GM18508 (cell line): ENCODE results near the gene ANTXR1.

Source experiments
- ATAC-seq: cut with Tn5 transposase; IDR thresholded peaks from one replicate; pipeline ENCODE4 v1.9.1; 2021; ENCODE audit warnings: moderate number of reproducible peaks; ENCODE audit not compliant: insufficient read depth, unreplicated experiment

ANTXR1 gene

DNA sequence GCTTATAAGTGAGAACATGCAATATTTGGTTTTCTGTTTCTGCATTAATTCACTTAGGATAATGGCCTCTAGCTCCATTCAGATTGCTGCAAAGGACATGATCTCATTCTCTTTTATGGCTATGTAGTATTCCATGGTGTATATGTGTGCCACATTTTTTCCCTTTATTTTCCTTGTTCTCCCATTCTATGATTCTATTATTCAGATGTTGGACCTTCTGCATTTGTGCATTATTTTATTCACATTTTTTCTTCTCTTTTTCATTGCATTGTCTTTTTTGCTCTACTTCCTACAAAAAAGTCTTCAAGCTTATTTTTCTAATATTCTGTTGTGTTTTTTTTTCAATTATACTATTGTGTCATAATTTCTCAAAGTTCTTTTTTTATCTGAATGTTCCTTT is 11.1 kb upstream of the ANTXR1 start:
- ATAC-seq, result no peak

DNA sequence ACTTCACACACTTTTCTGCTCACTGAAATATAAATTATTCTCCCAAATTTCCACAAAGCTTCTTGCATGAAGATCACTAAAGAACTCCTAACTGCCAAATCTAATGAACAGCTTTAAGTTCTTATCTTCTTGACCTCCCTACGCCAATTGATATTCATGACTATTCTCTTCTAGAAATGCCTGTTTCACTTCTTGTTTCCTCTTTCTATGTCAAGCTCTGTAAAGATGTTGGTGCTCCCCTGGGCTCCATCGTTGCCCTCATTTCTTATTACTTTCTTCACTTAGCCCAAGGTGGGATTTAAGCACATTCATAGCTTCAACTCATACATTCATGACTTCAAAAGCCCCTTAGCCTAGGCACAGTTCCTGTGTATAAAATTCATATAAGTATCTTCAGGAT is 9.2 kb upstream of the ANTXR1 start:
- ATAC-seq, result no peak

DNA sequence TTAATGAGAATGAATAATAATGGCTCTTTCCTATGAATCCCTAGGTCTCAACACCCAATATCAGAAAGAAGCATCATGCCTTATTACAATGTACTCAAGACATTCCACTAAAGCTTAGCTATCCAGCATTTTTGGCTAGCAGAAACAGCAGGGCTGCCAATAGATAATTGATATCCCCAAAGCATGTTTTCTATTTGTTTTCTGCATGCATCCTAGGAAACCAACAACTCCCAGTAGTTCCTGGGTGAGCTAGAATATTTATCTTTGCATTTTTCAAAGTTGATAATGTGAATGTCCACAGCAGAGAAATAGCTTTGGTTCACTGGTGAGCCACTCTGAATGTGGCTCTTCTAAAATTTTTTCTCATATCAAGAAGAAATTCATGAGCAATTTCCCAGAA is 5.8 kb upstream of the ANTXR1 start:
- no peak for ATAC-seq

DNA sequence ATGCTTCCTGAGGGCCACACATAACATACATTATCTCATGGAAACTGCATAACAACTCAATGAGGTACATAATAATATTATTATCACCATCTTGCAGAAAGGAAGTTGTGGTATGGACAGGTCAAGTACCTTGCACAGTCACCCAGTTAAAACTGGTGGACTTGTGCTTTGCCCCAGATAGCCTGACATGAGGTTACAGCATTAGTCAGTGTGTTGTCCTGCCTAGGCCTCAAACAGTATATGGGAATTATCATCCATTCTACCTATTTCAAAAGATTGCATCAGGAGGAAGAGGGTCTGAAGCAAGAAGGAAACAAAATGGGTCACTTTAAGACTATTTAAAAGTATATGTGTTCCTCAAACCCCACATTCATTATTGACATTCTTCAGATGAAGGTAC is 5.4 kb upstream of the ANTXR1 start:
- no peak for ATAC-seq

DNA sequence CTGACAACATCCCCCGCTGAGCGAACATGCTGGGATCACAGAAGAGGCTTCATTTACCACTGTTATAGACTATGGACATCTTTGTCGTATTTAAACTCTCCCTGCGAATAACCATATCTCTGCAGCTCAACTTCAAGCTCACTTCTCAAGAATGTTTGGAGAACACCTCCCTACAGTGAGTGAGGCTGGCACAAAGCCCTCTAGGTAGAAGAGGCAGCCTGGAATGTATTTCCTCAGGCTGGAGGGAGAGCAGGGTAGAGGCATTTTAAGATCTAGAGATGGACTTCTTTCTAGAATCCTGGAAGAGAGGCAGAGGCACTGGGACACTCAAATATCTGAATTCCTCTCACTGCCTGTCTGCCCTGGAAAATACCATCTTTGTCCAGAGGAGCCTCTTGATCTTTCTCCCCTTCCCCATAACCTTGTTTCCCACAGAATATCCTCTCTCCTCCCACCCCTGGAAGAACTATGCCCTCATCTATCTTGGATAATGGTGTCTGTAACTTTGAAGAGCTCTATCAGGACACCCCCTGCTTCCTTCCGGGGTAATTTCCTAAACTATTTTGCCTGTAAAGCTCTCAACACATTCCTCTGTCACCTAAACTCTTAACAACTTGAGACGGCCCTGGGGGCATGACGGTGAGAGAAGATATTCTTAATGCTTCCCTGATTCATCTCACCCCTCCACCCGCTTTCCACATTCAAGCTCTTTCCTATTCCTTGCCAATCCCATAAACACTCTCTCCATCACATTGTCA is 2.4 kb upstream of the ANTXR1 start:
- no peak for ATAC-seq

DNA sequence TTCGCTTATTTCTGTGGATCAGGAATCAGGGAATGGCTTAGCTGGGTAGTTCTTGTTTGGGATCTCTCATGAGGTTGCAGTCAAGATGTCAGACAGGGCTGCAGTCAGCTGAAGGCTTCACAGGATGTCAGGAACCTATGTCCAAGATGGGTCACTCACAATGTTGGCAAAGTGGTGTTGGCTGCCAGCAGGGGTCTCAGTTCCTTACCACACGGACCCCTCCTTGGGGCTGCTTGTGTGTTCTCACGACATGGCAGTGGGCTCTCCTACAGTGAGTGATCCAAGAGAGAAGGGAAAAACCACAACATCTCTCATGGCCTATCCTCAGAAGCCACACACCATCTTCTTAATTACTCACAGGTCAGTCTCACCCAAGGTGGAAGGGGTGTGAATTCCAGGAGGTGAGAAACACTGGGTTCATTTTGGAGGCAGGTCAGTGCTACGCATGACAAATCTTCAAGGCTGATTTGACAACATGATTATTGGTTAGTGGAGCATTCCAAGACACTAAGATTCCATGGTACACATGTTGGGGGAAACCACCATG is 1.3 kb upstream of the ANTXR1 start:
- no peak for ATAC-seq

DNA sequence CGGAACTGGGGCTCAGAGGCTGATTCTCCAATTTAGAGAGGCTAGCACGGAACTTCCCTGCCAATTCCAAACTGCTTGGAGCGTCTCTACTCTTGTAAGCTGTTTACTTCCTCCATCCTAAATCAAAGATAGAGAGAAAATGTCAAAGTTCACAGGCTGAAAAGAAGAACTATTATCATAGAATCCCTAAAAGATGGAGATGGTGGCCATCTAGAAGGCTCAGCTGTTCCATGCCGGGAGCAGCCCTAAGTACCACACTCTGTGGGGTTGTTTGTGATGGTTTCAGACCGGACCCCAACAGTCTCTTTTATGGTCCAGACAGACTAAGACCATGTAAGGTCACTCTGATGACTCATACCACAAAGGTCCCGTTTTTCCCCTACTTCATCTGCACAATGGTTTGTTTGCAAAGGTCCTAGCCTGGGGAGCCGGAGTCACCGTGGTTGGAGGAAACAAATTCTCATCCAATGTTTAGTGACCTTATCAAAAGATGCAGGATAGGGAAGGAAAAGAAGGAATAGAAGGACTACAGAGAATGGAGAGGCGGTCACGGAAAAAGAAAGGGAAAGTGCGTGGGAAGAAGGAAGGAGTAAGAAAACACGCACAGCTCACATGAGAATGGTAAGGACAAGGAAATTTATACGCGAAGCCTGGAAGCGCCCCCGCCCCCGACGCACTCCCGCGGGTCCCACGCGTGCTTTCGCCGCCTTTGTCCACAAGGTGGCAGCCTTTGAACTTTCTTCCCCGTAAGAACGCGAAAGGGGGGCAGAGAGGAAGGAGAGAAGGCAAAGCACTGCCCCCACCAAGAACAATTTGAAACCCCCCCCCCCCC is 453 bp upstream of the ANTXR1 start:
- no peak for ATAC-seq

DNA sequence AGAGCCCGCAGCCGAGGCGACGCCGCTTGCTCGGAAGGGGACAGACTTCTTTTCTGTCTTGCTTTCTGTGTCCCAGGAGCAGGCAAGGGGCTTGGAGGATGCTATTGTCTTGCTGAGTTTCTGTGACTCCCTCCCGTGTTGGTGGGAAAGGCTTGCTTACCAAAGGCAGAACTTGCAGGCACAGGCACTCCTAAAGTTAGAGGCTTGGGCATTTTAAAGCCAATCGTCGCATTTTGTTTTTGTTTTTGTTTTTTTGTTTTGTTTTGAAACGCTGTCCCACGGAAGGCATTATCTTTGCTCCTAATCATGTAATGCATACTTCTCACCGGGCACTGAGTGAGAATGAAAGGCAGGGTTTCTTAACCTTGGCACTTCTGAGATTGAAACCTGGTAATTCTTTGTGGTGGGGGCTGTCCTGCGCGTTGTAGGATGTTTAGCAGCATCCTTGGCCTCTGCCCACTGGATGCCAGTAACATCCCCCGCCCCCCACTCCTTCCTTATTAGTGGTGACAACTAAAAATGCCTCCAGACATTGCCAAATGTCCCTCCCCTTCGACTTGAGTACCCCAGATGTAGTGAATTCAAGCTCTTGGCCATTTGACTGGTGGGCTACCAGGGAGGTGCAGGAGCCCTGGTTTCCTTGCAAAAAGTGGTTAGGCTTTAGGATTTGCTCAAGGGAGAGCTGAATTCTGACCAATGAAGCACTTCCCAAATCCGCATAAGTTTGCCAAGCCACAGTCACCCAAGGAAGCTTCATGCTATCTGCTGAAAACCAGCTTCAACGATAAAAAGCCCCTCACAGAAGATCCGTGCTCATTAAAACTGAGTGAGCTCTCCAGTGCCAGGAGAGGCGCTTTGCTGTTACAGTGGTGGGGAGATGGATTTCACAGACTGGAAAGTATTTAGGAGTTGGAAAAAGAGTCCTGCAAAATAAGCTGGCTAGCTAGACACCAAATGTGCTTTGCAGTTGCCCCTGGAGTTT is 1.2 kb downstream of the ANTXR1 start:
- no peak for ATAC-seq

DNA sequence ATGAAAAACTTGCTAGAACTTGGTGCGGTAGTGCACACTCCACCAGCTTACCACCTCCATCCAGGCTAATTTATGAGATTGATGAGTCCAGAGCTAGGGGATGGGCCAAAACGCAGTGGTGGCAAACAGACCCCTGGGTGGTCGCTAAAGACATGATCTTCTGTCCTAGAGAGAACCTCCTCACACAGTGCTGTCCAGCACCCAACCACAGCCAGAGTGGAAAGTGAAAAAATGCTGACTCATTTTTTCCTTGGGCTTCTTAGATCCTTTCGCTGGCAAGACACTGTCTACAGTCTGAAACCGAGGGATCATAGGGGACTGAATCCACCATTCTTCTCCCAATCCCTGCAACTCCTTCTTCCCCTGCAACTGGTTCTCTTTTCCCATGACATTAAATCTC is 4.1 kb downstream of the ANTXR1 start:
- no peak for ATAC-seq

DNA sequence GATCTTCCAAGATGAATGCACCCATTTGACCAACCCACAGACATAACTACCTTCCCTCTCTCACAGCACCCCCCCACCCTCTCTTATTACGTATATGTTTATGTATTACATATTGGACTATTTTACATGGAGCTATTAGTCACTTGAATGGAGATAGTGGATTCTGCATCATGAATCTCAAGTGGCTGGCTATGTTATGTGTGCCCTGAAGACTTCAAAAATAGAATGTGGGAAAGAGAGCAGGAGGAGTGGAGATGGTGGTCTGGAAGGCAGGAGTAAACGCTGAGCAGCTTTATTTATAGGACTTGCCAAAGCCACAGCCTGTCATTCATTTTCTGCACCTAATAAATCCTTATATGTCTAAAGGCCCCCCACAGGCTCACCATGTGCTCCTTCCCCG is 4.9 kb downstream of the ANTXR1 start:
- ATAC-seq, result no peak

DNA sequence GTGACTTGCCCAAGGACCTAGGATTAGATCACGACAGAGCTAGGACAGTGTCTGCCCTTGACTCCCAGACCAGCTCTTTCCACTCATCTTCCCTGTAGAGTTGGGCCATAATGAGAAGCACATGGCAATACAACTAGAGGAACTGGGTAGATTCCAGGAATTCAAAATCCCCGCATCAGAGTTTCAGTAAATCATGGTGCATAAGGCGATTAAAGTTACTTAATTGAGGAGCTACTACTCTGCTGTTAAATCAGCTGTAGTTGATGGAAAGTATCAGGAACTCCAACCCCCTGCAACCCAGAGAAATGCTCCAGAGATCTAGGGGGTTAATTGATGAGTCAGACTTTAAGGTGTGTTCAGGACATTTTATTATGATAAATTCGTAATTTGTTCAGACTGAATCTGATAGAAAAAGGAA is 5.7 kb downstream of the ANTXR1 start:
- no peak for ATAC-seq

DNA sequence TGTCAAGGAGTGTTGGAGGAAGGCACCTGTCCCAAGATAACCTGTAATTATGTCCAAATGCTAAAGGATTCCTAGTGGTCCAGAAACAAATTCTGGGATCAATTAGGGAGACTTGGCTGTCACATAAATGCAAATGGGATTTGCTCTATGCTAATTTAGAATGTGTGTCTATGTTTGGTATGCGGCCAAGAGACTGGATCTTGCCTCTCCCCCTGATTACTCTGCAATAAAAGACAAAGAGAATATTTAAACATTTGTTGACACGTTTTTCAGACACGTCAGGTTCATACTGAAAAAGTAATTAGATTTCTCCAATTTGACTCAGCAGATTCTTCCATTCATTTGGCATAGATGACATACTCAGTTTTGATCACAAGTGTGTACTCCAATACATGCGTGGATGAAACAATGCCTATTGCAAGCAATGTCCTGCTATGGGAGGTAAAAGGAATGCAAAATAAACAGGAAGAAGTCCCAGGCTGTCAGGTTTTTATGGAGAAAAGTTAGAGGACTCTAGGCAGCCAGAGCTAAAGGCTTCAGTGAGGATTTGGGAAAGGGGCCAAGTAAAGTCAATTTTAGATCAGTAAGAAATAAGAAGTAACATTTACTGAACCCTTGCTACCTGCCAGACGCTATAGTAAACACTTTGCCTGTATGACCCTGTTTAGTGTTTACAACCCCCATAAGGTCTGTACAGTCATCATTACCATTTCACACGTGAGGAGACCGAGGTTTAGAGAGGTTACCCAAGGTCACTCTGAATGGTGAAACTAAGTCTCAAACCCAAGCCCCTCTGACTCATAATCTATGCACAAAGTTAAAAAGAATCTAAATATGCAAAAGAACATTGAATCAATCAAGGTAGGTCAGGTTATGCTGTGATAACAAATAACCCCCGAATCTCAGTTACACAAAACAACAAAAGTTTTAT is 7.8 kb downstream of the ANTXR1 start:
- no peak for ATAC-seq

DNA sequence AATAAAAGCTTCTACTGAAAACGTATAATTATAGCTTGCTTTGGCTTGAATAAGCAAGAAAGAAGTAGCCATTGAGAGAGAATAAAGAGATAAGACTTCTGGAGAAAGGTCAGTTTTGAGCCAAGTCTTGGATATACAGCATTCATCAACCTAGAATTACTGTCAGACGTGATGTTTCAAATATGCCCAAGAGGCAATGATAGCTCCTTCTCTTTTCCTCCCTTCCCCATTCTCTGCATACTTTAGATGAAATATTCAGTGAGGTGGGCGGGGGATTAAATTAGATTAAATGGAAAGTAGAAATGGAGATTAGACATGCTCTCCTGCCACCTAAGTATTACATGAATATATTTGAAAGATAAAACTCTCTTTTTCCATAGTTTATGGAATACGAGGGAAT is 8.7 kb downstream of the ANTXR1 start:
- no peak for ATAC-seq

DNA sequence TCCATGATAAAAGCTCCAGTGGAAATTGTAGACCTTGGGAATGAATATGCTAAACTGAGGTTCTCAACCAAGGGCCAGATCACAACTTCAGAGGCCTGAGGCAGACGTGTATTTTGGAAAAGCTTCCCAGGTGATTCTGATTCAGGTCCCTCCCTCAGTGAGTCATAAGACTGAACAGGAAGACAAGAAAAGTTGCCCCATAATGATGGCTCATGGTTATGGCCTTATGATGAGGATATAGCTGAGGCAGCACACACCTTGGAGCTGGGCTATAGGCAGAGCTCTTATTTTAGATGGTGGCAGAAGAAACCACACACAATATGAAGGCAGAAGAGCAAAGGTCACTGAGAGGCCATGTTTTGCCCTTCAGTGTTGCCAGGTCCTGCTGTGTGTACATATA is 9.6 kb downstream of the ANTXR1 start:
- ATAC-seq, result no peak

DNA sequence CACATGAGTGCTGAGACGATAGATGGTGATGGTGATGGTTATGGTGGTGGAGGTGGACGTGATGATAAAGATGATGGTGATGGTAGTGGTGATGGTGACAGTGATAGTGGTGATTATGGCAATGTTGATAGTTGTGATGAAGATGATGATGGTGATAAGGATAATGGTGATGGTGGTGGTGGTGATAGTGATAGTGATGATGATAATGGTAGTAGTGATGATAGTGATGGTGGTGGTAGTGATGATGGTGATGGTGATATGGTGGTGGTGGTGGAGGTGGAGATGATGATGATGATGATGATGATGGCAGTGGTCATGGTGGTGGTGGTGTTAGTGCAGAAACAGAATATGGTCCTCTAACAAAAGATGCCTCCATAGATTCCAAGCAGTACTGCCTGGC is 10.3 kb downstream of the ANTXR1 start:
- ATAC-seq, result no peak

DNA sequence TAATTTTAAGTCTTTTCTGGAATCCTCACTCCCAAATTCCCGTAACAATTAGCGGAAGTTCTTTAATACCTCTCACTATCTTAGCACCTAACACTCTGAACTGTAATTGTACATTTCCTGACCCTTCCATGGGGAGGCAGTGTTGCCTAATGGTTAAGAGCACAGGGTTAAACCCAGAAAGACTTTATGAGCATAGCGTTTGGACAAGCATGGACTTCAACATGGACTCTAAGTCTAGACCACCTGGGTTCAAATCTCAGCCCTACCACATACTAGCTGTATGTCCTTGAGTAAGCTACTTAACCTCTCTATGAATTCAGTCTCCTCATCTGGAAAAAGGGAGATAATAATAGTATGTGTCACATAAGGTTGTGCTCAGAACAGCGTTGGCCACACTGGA is 13.0 kb downstream of the ANTXR1 start:
- no peak for ATAC-seq

DNA sequence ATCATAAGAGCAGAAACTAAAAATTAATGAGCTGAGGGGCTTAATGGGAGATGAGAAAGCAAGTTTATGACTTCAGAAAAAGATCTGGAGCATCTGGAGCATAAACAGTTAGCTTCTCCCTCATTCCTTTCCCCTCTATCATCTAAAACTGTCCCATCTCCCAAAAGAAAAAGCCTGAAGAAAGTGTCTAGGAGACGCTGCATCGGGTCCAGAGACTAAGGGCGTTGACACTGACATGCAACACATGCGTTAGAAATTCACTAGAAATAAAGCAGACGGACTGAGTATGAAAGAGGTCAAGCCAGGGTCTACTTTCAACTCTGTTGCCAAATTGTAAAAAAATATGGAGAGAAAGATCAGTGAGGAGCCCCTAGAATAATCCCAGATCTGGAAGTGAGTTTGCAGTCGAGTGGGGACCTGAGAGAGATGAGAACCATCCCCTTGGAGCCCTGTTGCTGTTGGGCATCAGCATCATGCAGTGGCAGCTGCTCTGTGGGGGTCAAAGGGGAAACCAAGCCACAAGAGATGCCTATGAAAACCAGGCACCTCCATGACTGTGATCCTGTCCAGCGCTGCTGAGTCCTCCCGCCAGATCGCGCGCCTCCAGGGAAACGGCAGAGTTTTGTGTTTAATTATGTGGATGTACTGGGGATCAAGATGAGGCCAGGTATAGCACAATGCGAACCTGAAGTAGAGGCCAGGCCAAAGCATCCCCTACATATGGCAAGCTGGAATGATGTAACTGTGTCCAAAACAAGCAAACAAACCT is 13.9 kb downstream of the ANTXR1 start:
- ATAC-seq, result no peak

DNA sequence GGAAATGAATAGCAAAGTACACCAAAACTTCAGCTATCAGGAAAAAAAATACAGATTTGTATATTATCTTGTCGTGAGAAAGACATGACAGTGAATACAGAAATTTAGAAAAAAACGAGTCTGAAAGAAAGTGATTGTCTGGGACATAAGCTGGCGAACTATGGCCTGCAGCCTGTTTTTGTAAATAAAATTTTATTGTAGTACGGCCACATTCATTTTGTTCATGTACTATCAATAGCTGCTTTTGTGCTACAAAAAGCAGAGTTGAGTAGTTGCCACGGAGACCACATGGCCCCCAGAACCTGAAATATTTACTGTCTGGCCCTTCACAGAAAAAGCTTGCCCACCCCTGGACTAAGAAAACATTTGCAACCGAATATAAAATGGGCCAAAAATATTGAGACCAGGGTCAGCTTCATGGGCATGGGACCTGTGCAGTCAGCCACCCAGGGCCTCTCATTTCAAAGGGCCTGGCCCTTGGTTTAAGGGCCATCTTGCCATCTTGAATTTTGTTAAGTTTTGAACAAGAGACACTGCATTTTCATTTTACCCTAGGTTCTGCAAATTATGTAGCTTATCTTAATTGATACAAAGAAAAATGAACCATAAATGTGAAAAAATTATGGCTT is 17.9 kb downstream of the ANTXR1 start:
- ATAC-seq, result no peak
